DMS53 (cell line): ENCODE results near the gene VAT1.
"Not testable (repeated sequence)": the region's sequence is repeated elsewhere in the genome, so short reads cannot be mapped to it uniquely, and the experiment has no call there.

Source experiments
- DNase-seq: peaks from one replicate; lab custom pipeline; 2025; lab: John Stamatoyannopoulos, UW

VAT1 gene

DNA sequence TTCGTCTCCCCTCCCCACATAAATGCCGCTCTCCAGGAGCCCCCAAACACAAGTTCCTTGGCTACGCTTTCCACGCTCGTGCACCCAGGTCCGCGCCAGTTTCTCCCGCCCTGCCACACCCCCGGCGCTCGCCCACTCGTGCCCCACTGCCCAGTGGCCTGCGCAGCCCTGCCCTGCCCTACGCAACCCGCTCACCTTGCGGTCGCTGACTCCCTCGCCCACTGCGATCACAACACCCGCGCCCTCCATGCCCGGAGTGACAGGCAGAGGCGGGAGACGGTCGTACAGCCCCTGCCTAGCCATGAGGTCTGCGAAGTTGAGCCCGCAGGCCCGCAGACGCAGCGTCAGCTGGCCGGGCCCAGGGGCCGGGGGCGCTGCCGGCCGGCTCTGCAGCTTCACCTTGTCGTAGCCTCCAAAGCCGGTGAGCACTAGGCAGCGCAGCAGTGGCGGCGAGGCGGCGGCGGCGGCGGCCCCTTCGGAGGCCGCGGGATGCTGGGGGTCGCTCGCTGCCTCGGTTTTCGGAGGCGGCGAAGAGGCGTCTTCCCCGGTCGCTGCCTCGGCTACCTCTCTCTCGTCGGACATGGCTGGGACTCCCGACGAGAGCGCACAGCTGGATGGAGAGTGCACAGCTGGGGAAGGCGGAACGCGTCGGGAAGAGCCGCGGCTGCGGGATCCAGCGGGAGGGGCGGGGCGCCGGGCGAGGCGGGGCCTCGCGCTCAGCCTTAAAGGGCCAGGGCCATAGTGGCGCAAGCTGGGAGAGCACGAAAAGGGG lies at the start of gene VAT1:
Gene VAT1 (minus strand): TSS at position 645 of the 772 bp plus-strand sequence. CDS start 63 bp downstream, at position 582.
- peak; percentile 94 for DNase-seq

DNA sequence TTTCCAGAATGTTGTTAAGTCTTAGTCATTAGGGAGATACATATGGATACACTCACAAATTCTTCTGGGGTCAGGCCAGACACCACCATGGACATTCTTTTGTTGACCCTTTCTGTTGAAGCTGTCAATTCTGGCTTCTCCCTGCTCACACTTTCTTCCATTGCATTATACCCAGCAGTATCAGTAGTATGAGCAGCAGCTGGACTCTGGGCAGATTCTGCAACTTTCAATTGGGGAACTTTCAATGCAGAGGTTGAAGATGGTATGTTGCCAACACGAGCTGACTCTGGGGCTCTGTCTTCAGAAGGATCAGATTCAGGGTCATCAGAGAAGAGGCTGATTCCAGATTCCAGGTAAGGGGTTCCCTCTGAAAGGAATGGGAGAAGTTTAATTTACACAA lies 48.7 kb upstream of the VAT1 start:
- DNase-seq = no peak

DNA sequence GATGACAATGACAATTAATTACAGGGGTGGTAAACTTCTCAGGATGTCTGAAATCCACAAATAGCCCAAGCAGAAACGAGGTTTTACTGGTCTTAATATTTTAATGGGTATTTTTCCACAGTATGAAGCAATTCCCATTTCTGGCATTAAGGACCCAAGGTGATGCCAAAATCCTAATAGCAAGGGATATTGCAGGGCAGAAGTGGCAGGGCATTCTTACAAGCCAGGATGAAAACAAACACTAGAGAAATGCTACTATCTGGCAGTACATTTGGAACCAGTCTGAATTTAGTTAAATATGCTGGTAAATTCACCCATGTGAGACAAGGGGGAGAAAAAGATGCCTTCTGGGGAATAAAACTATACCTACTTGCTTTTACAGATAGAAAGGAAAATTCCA lies 48.1 kb upstream of the VAT1 start:
- DNase-seq = no peak

DNA sequence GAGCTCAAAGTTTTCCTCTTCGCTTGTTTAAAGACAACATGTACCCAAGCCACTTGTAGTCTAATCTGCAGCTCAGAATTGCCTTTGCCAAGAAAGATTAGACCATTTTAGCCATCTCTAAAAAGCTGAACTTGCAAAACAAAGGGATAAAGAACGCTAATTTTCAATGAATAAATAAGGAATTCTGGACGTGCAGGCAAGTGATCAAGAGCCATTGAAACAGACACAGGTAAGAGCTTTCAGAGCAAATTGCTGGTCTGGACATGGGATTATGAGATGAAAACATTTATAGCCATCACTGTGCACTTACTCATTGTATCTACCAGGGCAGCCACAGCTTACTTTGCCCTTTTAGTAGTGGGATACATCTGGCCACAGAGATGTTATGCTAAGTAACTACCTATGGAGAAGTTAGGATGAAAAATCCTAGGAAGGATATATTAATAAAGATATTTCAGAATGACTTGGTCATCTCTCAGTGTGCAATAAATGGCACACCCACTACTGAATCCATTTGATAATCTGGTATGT lies 47.2 kb upstream of the VAT1 start:
- no peak for DNase-seq

DNA sequence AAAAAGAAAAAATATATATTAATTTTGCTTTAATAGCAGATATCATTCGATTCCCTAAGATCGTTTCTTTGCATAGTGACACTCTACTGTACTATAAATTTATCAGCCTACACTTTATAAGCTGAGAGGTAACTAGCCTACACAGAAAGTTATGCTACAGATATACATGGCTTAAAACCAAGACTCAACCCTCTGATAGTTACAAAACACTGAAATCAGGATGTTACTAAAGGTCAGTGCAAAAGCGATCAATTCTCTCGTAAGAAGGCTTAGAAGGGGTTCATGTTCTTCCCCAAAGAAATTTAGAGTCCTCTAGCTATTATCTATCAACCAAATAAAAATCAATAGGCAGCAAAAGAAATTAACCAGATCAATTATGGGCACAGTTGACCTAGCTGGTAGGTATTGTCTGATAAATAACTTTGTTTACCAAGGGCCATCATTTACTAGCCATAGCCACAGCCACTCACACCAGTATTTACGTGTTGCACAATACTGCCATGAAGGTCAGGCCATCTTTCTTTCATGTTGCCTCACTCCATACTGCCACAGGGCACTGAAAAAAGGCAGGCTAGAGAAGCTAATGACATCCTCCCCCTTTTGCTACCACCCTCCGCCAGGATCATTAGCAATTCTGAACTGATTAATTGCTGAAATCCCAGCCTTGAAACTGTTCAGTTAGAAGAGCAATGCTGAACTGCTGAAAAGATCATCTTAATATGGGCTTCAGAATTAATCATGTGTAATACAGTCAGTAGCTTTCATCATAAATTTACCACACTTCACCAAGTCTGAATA lies 46.6 kb upstream of the VAT1 start:
- no peak for DNase-seq

DNA sequence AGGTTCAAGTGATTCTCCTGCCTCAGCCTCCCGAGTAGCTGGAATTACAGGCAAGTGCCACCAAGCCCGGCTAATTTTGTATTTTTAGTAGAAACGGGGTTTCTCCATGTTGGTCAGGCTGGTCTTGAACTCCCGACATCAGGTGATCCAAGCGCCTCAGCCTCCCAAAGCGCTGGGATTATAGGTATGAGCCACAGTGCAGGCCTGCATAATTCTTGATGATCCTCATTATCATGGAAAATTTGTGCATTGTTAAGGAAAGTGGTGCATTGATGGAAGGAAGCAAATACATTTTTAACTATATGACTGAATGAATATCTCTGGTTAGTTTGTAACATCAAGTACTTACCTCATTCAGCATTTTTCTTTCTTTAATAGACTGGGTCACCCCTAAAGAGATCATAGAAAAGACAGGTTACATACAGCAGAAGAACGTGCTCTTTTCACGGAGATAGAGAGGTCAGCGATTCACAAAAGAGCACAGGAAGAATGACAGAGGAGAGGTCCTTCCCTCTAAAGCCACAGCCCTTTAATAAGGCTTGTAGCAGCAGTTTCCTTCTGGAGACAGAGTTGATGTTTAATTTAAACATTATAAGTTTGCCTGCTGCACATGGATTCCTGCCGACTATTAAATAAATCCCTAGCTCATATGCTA lies 40.9 kb upstream of the VAT1 start:
- DNase-seq = no peak

DNA sequence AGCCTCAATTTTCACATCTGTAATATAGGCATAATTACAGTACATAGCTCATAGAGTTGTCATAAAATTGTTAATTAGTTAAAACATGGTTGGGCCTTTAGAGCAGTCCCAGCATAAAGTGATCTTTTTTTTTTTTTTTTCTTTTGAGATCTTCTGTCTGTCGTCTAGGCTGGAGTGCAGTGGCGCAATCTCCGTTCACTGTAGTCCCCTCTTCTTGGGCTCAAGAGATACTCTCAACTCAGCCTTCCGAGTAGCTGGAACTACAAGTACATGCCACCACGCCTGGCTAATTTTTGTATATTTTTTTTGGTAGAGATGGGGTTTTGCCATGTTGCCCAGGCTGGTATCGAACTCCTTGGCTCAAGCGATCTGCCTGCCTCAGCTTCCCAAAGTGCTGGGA lies 33.9 kb upstream of the VAT1 start:
- DNase-seq = no peak

DNA sequence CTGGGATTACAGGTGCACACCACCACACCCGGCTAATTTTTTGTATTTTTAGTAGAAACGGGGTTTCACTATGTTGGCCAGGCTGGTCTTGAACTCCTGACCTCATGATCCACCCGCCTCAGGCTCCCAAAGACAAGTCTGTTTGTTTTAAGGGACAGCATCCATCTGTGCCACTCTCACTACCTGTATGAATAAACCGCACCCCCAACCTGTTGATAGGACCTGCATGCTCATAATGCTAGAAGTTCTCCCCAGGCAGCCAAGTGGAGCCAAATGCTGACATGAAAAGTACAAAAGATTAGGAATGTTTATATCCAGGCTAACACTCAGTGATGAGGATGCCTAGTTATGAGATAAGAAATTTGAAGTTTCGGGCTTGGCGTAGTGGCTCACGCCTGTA lies 30.8 kb upstream of the VAT1 start:
- DNase-seq = not testable (repeated sequence)

DNA sequence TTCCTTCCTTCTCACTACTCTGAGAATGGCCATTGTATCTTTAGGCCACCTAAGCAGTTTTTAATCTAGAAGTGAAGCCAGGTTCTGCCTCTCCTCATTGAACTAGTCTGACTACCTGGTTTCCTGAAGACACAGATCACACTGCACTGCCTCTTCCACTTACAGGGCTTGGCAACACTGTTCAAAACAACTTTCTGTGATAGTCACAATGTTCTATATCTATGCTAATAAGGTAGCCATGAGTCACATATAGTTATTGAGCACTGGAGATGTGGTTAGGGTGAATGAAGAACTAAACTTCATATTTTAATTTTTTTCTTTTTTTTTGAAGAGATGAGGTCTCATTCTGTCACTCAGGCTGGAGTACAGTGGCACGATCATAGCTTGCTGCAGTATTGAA lies 29.8 kb upstream of the VAT1 start:
- DNase-seq = no peak

DNA sequence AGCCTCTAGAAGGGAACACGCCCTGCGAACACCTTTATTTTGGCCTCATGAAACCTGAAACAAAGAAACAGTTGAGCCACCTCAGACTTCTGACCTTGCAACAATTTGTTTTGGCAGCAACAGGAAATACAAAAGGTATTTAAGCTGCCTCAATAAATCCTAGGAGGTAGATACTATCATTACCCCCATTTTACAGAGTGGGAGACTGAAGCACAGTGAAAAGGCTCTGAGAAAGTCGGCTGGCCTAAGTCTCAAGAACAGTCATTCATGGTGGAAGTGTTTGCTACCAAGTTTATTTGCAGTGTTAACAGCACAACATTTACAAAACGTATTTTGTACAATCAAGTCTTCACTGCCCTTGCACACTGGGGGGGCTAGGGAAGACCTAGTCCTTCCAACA lies 21.8 kb upstream of the VAT1 start:
- no peak for DNase-seq

DNA sequence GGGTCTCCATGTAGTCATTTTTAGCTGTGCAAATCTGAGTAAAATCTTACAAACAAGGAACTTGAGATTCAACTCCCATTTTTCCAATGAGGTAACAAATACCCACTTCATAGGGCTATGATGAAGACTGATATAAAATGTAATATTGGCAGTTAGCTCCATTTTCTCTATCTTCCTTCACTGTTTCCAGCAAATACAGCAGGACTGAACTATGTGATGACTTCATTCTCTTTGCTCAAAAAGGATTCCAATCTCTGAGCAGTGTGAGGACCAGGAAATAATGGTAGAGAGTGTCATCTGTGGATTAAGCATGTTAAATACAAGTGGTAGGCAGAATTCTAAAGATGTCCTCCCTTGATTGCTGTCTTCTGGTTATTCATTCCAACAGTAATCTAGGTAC lies 21.1 kb upstream of the VAT1 start:
- DNase-seq = no peak

DNA sequence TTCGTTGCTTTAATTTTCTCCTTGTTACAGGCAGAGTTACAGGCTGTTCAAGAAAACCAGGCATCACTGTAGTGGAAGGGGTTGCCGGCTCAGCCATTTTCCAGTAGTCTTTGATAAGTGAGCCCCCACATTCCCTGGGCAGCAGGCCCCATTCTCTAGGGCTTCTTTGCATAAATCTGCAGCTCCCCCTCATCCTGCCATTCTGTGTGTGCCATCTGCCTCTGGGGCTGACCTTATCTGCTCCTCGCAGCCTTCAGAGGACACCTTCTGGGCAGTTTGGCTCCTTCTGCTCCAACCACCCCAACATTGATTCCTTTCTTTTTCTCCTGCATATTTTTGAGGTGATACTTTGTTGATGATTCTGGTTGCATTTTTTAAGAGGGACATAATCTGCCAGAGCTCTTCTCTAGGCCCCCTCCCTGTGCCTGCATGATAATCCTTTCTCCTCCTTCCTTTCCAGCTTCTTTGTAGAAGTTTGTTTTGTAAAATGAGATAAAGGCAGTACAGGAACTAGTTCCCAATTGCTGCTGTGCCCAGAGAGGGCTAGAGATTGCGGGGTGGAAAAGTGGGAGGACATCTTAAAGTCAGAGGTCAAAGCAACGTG lies 19.9 kb upstream of the VAT1 start:
- no peak for DNase-seq

DNA sequence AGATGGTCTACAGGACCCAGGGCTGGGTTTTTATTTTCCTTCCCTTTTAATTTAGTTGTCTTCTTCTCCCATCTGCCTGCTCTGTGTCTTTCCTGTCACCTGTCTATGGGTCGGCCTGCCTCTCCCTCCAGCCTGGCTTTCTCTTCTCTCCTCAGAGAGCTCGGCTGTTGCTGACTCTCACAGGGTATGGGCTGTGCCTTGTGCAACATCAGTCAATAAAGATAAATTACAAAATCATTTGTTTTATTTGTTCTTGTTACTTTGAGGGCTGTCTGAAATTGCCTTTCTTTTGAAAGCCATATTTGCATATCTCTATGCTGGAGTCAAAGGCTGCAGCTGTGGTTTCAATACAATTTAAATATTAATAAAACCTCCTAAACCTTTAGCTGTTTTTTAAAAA lies 18.5 kb upstream of the VAT1 start:
- no peak for DNase-seq

DNA sequence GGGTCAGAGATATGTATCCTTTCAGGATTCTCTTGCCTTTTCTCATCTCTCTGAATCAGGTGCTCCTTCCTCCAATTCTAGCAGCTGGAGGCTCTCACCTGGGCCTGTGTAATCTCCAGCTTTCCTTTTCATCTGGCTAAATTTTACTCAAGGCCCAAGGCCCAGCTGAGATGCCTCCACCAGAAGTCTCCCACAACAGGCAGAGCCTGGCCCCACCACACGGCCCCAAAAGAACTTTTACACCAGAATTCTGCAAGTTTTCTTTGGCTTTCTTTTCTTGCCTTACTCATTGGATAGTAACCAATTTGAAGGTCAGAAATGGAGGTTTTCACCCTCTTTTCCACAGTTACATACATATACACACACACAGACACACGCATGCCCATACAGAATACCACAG lies 17.5 kb upstream of the VAT1 start:
- no peak for DNase-seq

DNA sequence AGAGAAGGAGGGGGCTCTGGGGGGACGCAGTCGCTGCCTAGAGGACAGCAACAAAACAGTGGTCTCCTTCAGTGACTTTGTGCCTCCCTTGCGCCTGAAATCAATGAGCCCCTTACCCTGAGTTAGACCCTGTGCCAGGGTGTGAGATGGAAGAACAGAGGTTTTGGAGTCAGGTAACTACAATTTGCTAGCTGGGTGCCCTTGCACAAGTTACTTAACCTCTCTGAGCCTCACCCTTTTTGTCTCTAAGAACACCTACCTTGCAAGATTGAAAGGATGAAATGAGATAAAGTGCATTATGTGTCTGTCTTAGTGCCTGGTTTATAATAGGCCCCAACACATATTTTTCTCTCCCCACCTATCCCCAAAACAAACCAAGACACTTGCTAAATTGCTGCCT lies 12.7 kb upstream of the VAT1 start:
- no peak for DNase-seq

DNA sequence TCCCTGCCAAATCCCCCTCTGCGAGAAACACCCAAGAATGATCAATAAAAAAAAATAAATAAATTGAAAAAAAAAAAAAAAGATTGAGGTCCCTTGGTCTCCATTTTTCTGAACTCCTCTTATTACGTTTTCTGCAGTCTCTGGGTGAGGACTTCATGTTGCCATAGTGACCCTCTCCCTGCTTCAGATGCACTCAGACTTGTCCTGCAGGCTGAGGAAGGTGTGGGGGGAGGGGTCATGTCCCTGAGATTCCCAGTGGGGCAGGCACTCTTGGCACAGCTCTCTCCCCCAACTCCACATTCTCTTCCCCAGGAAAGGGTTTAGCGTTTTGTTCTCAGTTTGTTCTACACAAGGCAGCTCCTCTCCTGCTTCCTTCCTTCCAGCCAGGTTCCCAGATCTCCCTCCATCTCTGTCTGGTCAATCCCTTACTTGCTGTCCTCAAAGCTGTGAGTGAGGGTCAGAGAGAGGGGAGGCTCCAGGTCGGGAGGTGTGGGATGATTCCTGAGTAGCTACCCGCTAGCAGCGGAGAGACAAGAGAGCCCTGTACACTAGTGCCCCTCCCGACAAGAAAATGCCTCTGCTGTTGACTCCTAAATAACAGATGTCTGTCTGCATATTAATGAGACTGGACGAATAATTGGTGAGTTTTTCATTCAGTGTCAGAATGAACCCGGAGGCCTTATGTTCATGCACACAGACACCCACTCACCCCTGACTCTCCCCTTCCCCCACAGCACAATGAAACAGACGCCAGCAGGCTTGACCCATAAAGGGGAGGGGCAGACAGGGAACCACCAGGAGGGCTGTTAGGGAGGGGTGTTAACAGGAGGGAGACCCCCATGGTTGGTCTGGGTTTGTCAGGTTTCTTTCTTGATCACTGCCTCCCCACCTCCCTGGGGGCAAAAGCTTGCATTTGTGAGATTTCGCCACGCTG lies 12.0 kb upstream of the VAT1 start:
- DNase-seq = peak; percentile 61

DNA sequence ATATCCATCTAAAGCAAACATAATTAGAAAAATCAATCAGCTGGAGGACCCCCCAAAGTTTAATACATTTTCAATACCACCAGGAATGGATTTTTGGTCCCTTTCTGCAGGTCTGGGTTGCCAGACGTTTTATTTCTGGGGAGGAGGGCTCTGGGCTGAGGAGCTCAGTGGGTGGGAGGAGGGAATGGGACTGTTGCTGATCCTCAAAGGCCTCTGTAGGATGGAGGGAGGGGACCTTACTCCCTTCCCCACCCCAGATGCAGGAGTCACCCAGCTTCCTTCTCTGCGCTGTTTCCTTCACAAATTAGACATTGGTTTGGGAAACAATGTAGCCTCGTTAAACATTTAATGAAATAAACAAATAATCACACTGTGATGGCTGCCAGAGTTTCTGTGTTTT lies 9.5 kb upstream of the VAT1 start:
- DNase-seq = no peak

DNA sequence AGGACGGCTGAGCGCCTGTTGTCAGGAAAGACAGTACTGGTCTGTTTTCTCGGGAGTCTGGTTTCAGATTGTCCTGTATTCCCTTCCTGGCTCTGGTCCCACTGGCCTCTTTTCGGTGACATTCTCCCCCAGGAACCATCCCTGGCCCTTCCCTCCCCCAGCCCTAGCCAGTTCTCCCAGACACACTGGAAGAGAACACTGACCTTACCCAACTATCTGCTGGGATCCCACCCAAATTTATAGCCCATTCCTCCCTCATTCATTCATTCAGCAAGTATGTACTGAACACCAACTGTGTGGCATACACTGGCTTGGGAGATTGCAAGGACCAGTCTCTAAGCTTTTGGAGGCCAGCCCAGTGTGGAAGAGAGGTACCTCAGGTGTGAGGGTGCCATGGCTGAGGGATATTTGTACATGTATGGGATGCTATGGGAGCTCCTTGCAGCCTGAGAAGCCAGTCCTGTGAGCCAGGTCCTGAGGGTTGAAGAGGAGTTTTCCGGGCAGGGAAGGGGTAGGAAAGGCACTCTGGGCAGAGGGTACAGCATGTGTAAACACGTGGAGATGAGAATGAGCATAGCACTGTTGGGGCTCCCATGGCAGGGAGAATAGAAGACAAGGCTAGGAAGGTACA lies 8.1 kb upstream of the VAT1 start:
- DNase-seq = no peak

DNA sequence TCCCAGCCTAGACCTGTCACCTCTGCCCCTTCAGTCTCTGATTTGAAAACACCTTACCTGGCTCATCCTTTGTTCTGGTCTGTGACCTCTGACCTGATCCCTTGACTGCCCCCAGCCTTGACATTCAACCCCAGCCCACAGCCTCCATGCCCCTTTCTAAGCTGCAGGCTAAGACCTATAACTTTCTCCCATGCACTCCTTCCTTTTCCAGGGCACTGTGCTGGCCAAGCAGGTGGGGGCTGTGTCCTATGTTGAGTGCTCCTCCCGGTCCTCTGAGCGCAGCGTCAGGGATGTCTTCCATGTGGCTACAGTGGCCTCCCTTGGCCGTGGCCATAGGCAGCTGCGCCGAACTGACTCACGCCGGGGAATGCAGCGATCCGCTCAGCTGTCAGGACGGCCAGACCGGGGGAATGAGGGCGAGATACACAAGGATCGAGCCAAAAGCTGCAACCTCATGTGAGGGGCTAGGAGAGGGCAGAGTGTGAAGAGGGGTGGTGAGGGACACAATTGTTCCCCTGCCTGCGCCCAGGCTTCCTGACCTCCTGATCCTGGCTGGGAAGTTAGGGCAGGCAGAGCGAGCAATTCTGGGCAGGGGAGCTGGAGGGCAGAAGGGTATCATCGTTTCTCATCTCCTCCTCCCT lies 6.2 kb upstream of the VAT1 start:
- no peak for DNase-seq
